Left lung (tissue), 14 donors: ENCODE measurements around the gene DEK. TPM values are rescaled to one million over a fixed set of nuclear protein-coding genes. Genes with fewer than 3 reads are reported as not detected.
"Not testable (repeated sequence)": the region's sequence is repeated elsewhere in the genome, so short reads cannot be mapped to it uniquely, and the experiment has no call there.

Experiments used
- ATAC-seq: fragments of 200-7000 bp; cut with Tn5 transposase; one replicate; pipeline ENCODE4 v1.9.1; 2020; ENCODE audit warnings: moderate library complexity
- DNase-seq, 4 donors: peaks; one replicate each; pipeline ENCODE4 v3.0.0-alpha.2; 2013 to 2020
- H3K27ac ChIP-seq, 2 donors: fragments of 200-600 bp; sonication (generic) in 1 of 2; one replicate each; pipeline versions ENCODE4 v1.5.0 to v1.8.0; 2020 to 2021
- H3K27me3 ChIP-seq, 2 donors: fragments of 200-600 bp; sonication (generic) in 1 of 2; one replicate each; pipeline versions ENCODE4 v1.5.0 to v1.8.0; 2020 to 2021
- H3K36me3 ChIP-seq, 2 donors: fragments of 200-600 bp; sonication (generic) in 1 of 2; one replicate each; pipeline versions ENCODE4 v1.5.0 to v1.8.0; 2020 to 2021
- H3K4me1 ChIP-seq, 2 donors: fragments of 200-600 bp; one replicate each; pipeline ENCODE4 v1.8.0; 2021
- H3K4me3 ChIP-seq, 2 donors: fragments of 200-600 bp; sonication (generic) in 1 of 2; one replicate each; pipeline versions ENCODE4 v1.5.0 to v1.8.0; 2020 to 2021; ENCODE audit warnings: mild to moderate bottlenecking in 1 of 2
- H3K9me3 ChIP-seq, 2 donors: fragments of 200-600 bp; sonication (generic) in 1 of 2; one replicate each; pipeline versions ENCODE4 v1.5.0 to v1.8.0; 2020 to 2021
- CTCF ChIP-seq, 2 donors: fragments of 200-600 bp; sonication (generic) in 1 of 2; IDR thresholded peaks; one replicate each; pipeline versions ENCODE4 v1.5.0 to v1.8.0; 2021; ENCODE audit warnings: antibody characterized with exemption in 2 of 2
- intact Hi-C, 2 donors: fragments of 100-400 bp; cut with DNase I; formaldehyde crosslinking; loops; one replicate each; pipeline versions ENCODE4 v1.11.2 to v1.14.2; 2022
- long read RNA-seq, 12 donors: library from polyadenylated mRNA in 2 of 12; unstranded in 2 of 12; transcript quantifications; one replicate each; pipeline ENCODE4 v2.0.0 and lab custom pipeline, GENCODE V29; 2019 to 2026
- polyA plus RNA-seq, 6 donors: library from polyadenylated mRNA; unstranded; fragments of 120-200 nt; gene quantifications; one replicate each; pipeline ENCODE4 v1.2.1, GENCODE V29; 2013; ENCODE audit not compliant: insufficient read length in 6 of 6
- total RNA-seq, 2 donors: library from RNA; stranded (reverse); fragmentation: NEBNext Ultra II Directional; extraction: Animal tissue kit (Norgen Biotek cat#: 25700); gene quantifications; one replicate each; pipeline ENCODE4 v1.2.1, GENCODE V29; 2021
- donor health status: DM: no; HTN: yes; CAD: no.
- donor health status: DM: no; HTN: no; CAD: no.

The DEK gene
- total RNA-seq, result 10 to 100 TPM; 60.7 to 73.8 TPM
- polyA plus RNA-seq, result 100 to 1,000 TPM; 153 to 196 (median 179) TPM
- long read RNA-seq, donor 1, transcript DEK-202 (11 exons, 3,427 nt), result major isoform, 19 of 129 reads
- long read RNA-seq, donor 1, partial matches to known transcripts, result 108 of 129 reads
- long read RNA-seq, donor 1, other reads (novel, unspliced or antisense), result 0 of 129 reads
- long read RNA-seq, donor 2, transcript DEK-207 (4 exons, 661 nt), result minor isoform, 9 of 140 reads
- long read RNA-seq, donor 2, transcript DEK-202 (11 exons, 3,427 nt), result major isoform, 14 of 140 reads
- long read RNA-seq, donor 2, partial matches to known transcripts, result 114 of 140 reads
- long read RNA-seq, donor 2, other reads (novel, unspliced or antisense), result 0 of 140 reads
- long read RNA-seq, donor 3, transcript DEK-202 (11 exons, 3,427 nt), result major isoform, 14 of 55 reads
- long read RNA-seq, donor 3, partial matches to known transcripts, result 38 of 55 reads
- long read RNA-seq, donor 3, other reads (novel, unspliced or antisense), result 0 of 55 reads
- long read RNA-seq, donor 4, partial matches to known transcripts, result 74 of 79 reads
- long read RNA-seq, donor 4, other reads (novel, unspliced or antisense), result 2 of 79 reads
- long read RNA-seq, donor 5, transcript DEK-202 (11 exons, 3,427 nt), result major isoform, 18 of 58 reads
- long read RNA-seq, donor 5, partial matches to known transcripts, result 39 of 58 reads
- long read RNA-seq, donor 5, other reads (novel, unspliced or antisense), result 0 of 58 reads
- long read RNA-seq, donor 6, transcript DEK-202 (11 exons, 3,427 nt), result major isoform, 17 of 53 reads
- long read RNA-seq, donor 6, partial matches to known transcripts, result 33 of 53 reads
- long read RNA-seq, donor 6, other reads (novel, unspliced or antisense), result 0 of 53 reads
- long read RNA-seq, donor 7, transcript DEK-202 (11 exons, 3,427 nt), result major isoform, 13 of 29 reads
- long read RNA-seq, donor 7, partial matches to known transcripts, result 15 of 29 reads
- long read RNA-seq, donor 7, other reads (novel, unspliced or antisense), result 0 of 29 reads
- long read RNA-seq, donor 8, transcript DEK-202 (11 exons, 3,427 nt), result major isoform, 15 of 44 reads
- long read RNA-seq, donor 8, partial matches to known transcripts, result 28 of 44 reads
- long read RNA-seq, donor 8, other reads (novel, unspliced or antisense), result 0 of 44 reads
- long read RNA-seq, donor 9, partial matches to known transcripts, result 0 of 1 reads
- long read RNA-seq, donor 9, other reads (novel, unspliced or antisense), result 0 of 1 reads
- long read RNA-seq, donor 10, partial matches to known transcripts, result 74 of 79 reads
- long read RNA-seq, donor 10, other reads (novel, unspliced or antisense), result 4 of 79 reads
- long read RNA-seq, donor 11, transcript DEK-202 (11 exons, 3,427 nt), result major isoform, 11 of 54 reads
- long read RNA-seq, donor 11, partial matches to known transcripts, result 42 of 54 reads
- long read RNA-seq, donor 11, other reads (novel, unspliced or antisense), result 0 of 54 reads
- long read RNA-seq, donor 12, transcript DEK-202 (11 exons, 3,427 nt), result major isoform, 11 of 22 reads
- long read RNA-seq, donor 12, partial matches to known transcripts, result 10 of 22 reads
- long read RNA-seq, donor 12, other reads (novel, unspliced or antisense), result 0 of 22 reads

- peak within 1 kb of the TSS; percentile 94 to 96 for H3K4me3 ChIP-seq
- H3K36me3 ChIP-seq, result no peaks in the 10 kb centered on the region
- H3K9me3 ChIP-seq, result peaks cover 0 to 2% of the 10 kb centered on the region in 2 donors
- peaks cover 9 to 46% of the 10 kb centered on the region in 2 donors for H3K4me1 ChIP-seq
- intact Hi-C loops, result no loop called here
- ATAC-seq (peak; percentile 82), DNase-seq (peak; percentile 86 to 94 (median 91))
- peak within 1 kb of the TSS; percentile 93 to 96 for H3K27ac ChIP-seq
- H3K27me3 ChIP-seq, result no peaks in the 10 kb centered on the region
- TF ChIP-seq CTCF (IDR thresholded peaks at IDR 0.05), result peak; percentile 45 to 64
Measured at GRCh38 chr6:18264219-18264922, at the start of gene DEK. DEK (minus strand) TSS chr6:18264530; CDS start chr6:18263987, 543 bp downstream.

GRCh38 chr6:18312368-18312767 is 48.0 kb upstream of the DEK start:
- Histone ChIP-seq H3K4me3 (no peak overlapping the region), H3K9me3 (no peaks in the 10 kb centered on the region), H3K27ac (no peak overlapping the region), H3K27me3 (no peaks in the 10 kb centered on the region), H3K4me1 (no peaks in the 10 kb centered on the region), H3K36me3 (no peaks in the 10 kb centered on the region)
- intact Hi-C loops, result no loop called here
- no peak for TF ChIP-seq CTCF (IDR thresholded peaks at IDR 0.05)
- no peak for DNase-seq
- no peak for ATAC-seq

- intact Hi-C loops, ATAC-seq, H3K27ac ChIP-seq, H3K36me3 ChIP-seq, H3K4me3 ChIP-seq, H3K9me3 ChIP-seq, H3K27me3 ChIP-seq, H3K4me1 ChIP-seq, DNase-seq: not testable (repeated sequence)
Measured at GRCh38 chr6:18310010-18310409, 45.7 kb upstream of the DEK start.

GRCh38 chr6:18309046-18309445 is 44.7 kb upstream of the DEK start:
- Histone ChIP-seq H3K27ac (no peak overlapping the region), H3K27me3 (no peaks in the 10 kb centered on the region), H3K4me3 (no peak overlapping the region), H3K9me3 (no peaks in the 10 kb centered on the region), H3K36me3 (no peaks in the 10 kb centered on the region), H3K4me1 (no peaks in the 10 kb centered on the region)
- intact Hi-C loops, result no loop called here
- no peak for ATAC-seq
- TF ChIP-seq CTCF (IDR thresholded peaks at IDR 0.05), result no peak
- DNase-seq, result no peak
